Fibroblast of skin of right quadriceps (primary cell): ENCODE results near the gene SUGCT.

ENCODE experiments used
- DNase-seq: peaks from one replicate; pipeline ENCODE4 v3.0.0-alpha.2; 2013

Gene SUGCT

GRCh38 chr7:40746841-40747556 lies 612.2 kb downstream of the SUGCT start:
- no peak for DNase-seq

GRCh38 chr7:40747856-40748255 lies 613.1 kb downstream of the SUGCT start:
- no peak for DNase-seq

- peak; percentile 24 for DNase-seq
These were observed 615.1 kb downstream of the SUGCT start for GRCh38 chr7:40749877-40750276.

- DNase-seq: no peak
These were observed 618.6 kb downstream of the SUGCT start for GRCh38 chr7:40753455-40753854.

- no peak for DNase-seq
These were observed 620.6 kb downstream of the SUGCT start for GRCh38 chr7:40755438-40755837.

- DNase-seq: no peak
These were observed 622.3 kb downstream of the SUGCT start for GRCh38 chr7:40757109-40757508.

GRCh38 chr7:40758590-40758989 lies 623.8 kb downstream of the SUGCT start:
- no peak for DNase-seq

- DNase-seq: no peak
These were observed 625.6 kb downstream of the SUGCT start for GRCh38 chr7:40760293-40760964.

- no peak for DNase-seq
These were observed 626.2 kb downstream of the SUGCT start for GRCh38 chr7:40760987-40761386.

GRCh38 chr7:40761762-40762560 lies 627.2 kb downstream of the SUGCT start:
- DNase-seq: peak; percentile 23

GRCh38 chr7:40763319-40764287 lies 628.8 kb downstream of the SUGCT start:
- peak; percentile 88 for DNase-seq

GRCh38 chr7:40765639-40766038 lies 630.8 kb downstream of the SUGCT start:
- DNase-seq: no peak

GRCh38 chr7:40772096-40772495 lies 637.3 kb downstream of the SUGCT start:
- no peak for DNase-seq

- no peak for DNase-seq
These were observed 638.9 kb downstream of the SUGCT start for GRCh38 chr7:40773656-40774055.

- no peak for DNase-seq
These were observed 641.1 kb downstream of the SUGCT start for GRCh38 chr7:40775877-40776276.

- no peak for DNase-seq
These were observed 643.0 kb downstream of the SUGCT start for GRCh38 chr7:40777730-40778312.

- DNase-seq: no peak
These were observed 645.7 kb downstream of the SUGCT start for GRCh38 chr7:40780460-40780859.

GRCh38 chr7:40782836-40783235 lies 648.0 kb downstream of the SUGCT start:
- DNase-seq: no peak

- DNase-seq: no peak
These were observed 649.4 kb downstream of the SUGCT start for GRCh38 chr7:40784176-40784575.

- DNase-seq: no peak
These were observed 652.1 kb downstream of the SUGCT start for GRCh38 chr7:40786909-40787308.

GRCh38 chr7:40793132-40793531 lies 658.3 kb downstream of the SUGCT start:
- peak; percentile 88 for DNase-seq

GRCh38 chr7:40795607-40796006 lies 660.8 kb downstream of the SUGCT start:
- no peak for DNase-seq
